Measurements from ENCODE around the gene WNT4.

- no peak for TF ChIP-seq ETV6 (conservative IDR thresholded peaks at IDR 0.05 in 1 of 2, IDR thresholded peaks at IDR 0.05 in 1 of 2; ENCODE audit: borderline replicate concordance in 1 of 2, low read depth in 1 of 2)
- no peak for TF ChIP-seq CTCF (IDR thresholded peaks at IDR 0.05 in 2 of 3, conservative IDR thresholded peaks at IDR 0.05 in 1 of 3; ENCODE audit: control insufficient read depth in 2 of 3, extremely low read depth in 1 of 3, insufficient read depth in 1 of 3, low read depth in 3 of 3, low read length in 3 of 3)
- TF ChIP-seq ATF7 (IDR thresholded peaks at IDR 0.05; ENCODE audit: low read depth): no peak
- no peak for TF ChIP-seq SP1 (IDR thresholded peaks at IDR 0.05; ENCODE audit: low read depth, low read length)
- no peak for TF ChIP-seq RFX5 (IDR thresholded peaks at IDR 0.05; ENCODE audit: low read depth, low read length)
- no peak for TF ChIP-seq SIX5 (IDR thresholded peaks at IDR 0.05; ENCODE audit: low read depth, low read length, severe bottlenecking)
Measured at GRCh38 chr1:22158654-22159053, 15.8 kb upstream of the WNT4 start.
